Lower lobe of right lung (tissue), 2 donors: ENCODE data around the gene KDM4E. TPM values are rescaled to one million over a fixed set of nuclear protein-coding genes. Genes with fewer than 3 reads are reported as not detected.

ENCODE experiments used
- ATAC-seq, 2 donors: fragments of 200-7000 bp; cut with Tn5 transposase; one replicate each; pipeline ENCODE4 v1.9.1; 2020 to 2022; ENCODE audit warnings: mild to moderate bottlenecking in 2 of 2, moderate library complexity in 2 of 2
- DNase-seq: peaks from one replicate; pipeline ENCODE4 v3.0.0-alpha.2; 2020
- H3K27ac ChIP-seq: fragments of 200-600 bp; one replicate; pipeline ENCODE4 v1.8.0; 2022
- H3K27me3 ChIP-seq: fragments of 200-600 bp; one replicate; pipeline ENCODE4 v1.8.0; 2022; ENCODE audit warnings: low read depth
- H3K36me3 ChIP-seq: fragments of 200-600 bp; one replicate; pipeline ENCODE4 v1.8.0; 2022; ENCODE audit warnings: mild to moderate bottlenecking
- H3K4me1 ChIP-seq: fragments of 200-600 bp; one replicate; pipeline ENCODE4 v1.8.0; 2022
- H3K4me3 ChIP-seq: fragments of 200-600 bp; one replicate; pipeline ENCODE4 v1.8.0; 2022; ENCODE audit warnings: mild to moderate bottlenecking
- H3K9me3 ChIP-seq: fragments of 200-600 bp; one replicate; pipeline ENCODE4 v1.8.0; 2022
- CTCF ChIP-seq: fragments of 200-600 bp; IDR thresholded peaks from one replicate; pipeline ENCODE4 v1.8.0; 2022; ENCODE audit warnings: antibody characterized with exemption, mild to moderate bottlenecking
- intact Hi-C: fragments of 100-400 bp; cut with DNase I; formaldehyde crosslinking; loops from one replicate; pipeline ENCODE4 v1.11.0; 2022
- total RNA-seq: library from RNA; stranded (reverse); fragmentation: NEBNext Ultra II Directional; extraction: Animal tissue kit (Norgen Biotek cat#: 25700); gene quantifications from one replicate; pipeline ENCODE4 v1.2.1, GENCODE V29; 2021
- donor health status: DM: no; HTN: yes; CAD: no; lungs with severe emphysema.

Gene KDM4E
- total RNA-seq, 1 donor from 2014 or later: not detected

- no peaks in the 10 kb centered on the region for H3K9me3 ChIP-seq
- no peak for DNase-seq
- ATAC-seq: no peak
- TF ChIP-seq CTCF: no peak
- no peak overlapping the region for H3K4me3 ChIP-seq
- peaks cover 9% of the 10 kb centered on the region for H3K27me3 ChIP-seq
- no peaks in the 10 kb centered on the region for H3K36me3 ChIP-seq
- intact Hi-C loops: no loop called here
- no peaks in the 10 kb centered on the region for H3K4me1 ChIP-seq
- no peak overlapping the region for H3K27ac ChIP-seq
Observed at GRCh38 chr11:95050595-95051202, 25.6 kb downstream of the KDM4E start.

GRCh38 chr11:95054356-95054755, 29.3 kb downstream of the KDM4E start:
- DNase-seq (no peak), ATAC-seq (no peak)
- Histone ChIP-seq H3K36me3 (no peaks in the 10 kb centered on the region), H3K27me3 (peaks cover 9% of the 10 kb centered on the region), H3K9me3 (no peaks in the 10 kb centered on the region), H3K27ac (no peak overlapping the region), H3K4me1 (no peaks in the 10 kb centered on the region), H3K4me3 (no peak overlapping the region)
- TF ChIP-seq CTCF: no peak
- intact Hi-C loops: no loop called here

- intact Hi-C loops: no loop called here
- H3K36me3 ChIP-seq: no peaks in the 10 kb centered on the region
- no peak overlapping the region for H3K27ac ChIP-seq
- ATAC-seq (no peak), DNase-seq (no peak)
- H3K4me3 ChIP-seq: no peak overlapping the region
- H3K9me3 ChIP-seq: no peaks in the 10 kb centered on the region
- peaks cover 7% of the 10 kb centered on the region for H3K27me3 ChIP-seq
- H3K4me1 ChIP-seq: no peaks in the 10 kb centered on the region
- no peak for TF ChIP-seq CTCF
Observed at GRCh38 chr11:95055283-95055897, 30.3 kb downstream of the KDM4E start.

GRCh38 chr11:95057959-95058358, 32.9 kb downstream of the KDM4E start:
- Histone ChIP-seq H3K27me3 (no peaks in the 10 kb centered on the region), H3K36me3 (no peaks in the 10 kb centered on the region), H3K4me1 (no peaks in the 10 kb centered on the region), H3K4me3 (no peak overlapping the region), H3K27ac (no peak overlapping the region), H3K9me3 (no peaks in the 10 kb centered on the region)
- ATAC-seq: no peak
- no peak for DNase-seq
- intact Hi-C loops: no loop called here
- TF ChIP-seq CTCF: no peak

GRCh38 chr11:95058621-95059020, 33.6 kb downstream of the KDM4E start:
- DNase-seq (no peak), ATAC-seq (no peak)
- no peaks in the 10 kb centered on the region for H3K36me3 ChIP-seq
- no peaks in the 10 kb centered on the region for H3K27me3 ChIP-seq
- no peaks in the 10 kb centered on the region for H3K4me1 ChIP-seq
- H3K9me3 ChIP-seq: no peaks in the 10 kb centered on the region
- H3K27ac ChIP-seq: no peak overlapping the region
- no peak for TF ChIP-seq CTCF
- H3K4me3 ChIP-seq: no peak overlapping the region
- intact Hi-C loops: no loop called here
